Ectodermal cell (in vitro differentiated cells): Measurements from ENCODE around the gene PCGF6.

ENCODE experiments used
- H3K27ac ChIP-seq: 2 replicates; pipeline ENCODE4 v1.7.0; 2013; ENCODE audit warnings: mild to moderate bottlenecking, low read depth, low read length; ENCODE audit not compliant: insufficient read depth, poor library complexity, severe bottlenecking
- H3K27me3 ChIP-seq: 2 replicates; pipeline ENCODE4 v1.7.0; 2013; ENCODE audit warnings: mild to moderate bottlenecking, low read length; ENCODE audit not compliant: insufficient read depth, control insufficient read depth, poor library complexity, severe bottlenecking
- H3K36me3 ChIP-seq: one replicate; pipeline ENCODE4 v1.7.0; 2013; ENCODE audit warnings: low read length; ENCODE audit not compliant: control insufficient read depth, insufficient read depth
- H3K4me1 ChIP-seq: one replicate; pipeline ENCODE4 v1.7.0; 2013; ENCODE audit warnings: low read length; ENCODE audit not compliant: control insufficient read depth, insufficient read depth
- H3K4me3 ChIP-seq: 2 replicates; pipeline ENCODE4 v1.7.0; 2013; ENCODE audit warnings: low read depth, low read length, control low read depth; ENCODE audit not compliant: insufficient read depth
- H3K9me3 ChIP-seq: 2 replicates; pipeline ENCODE4 v1.7.0; 2013; ENCODE audit warnings: mild to moderate bottlenecking, low read length, moderate library complexity; ENCODE audit not compliant: control insufficient read depth
- WGBS, 2 experiments: methylation state at CpG; one replicate each; pipeline ENCODE4 v1.1.7; 2013; ENCODE audit warnings: missing lambda C conversion rate in 2 of 2; 5-methylcytosine and 5-hydroxymethylcytosine counted together

Gene PCGF6

GRCh38 chr10:103333934-103334520, 16.9 kb downstream of the PCGF6 start:
- WGBS, 2 experiments = no CpG with 5 or more reads among the region's 2 CpGs
- no peak overlapping the region for H3K27ac ChIP-seq
- peaks cover 36% of the 10 kb centered on the region for H3K36me3 ChIP-seq
- no peaks in the 10 kb centered on the region for H3K27me3 ChIP-seq
- H3K9me3 ChIP-seq = no peaks in the 10 kb centered on the region
- H3K4me3 ChIP-seq = no peak overlapping the region
- no peaks in the 10 kb centered on the region for H3K4me1 ChIP-seq

DNA sequence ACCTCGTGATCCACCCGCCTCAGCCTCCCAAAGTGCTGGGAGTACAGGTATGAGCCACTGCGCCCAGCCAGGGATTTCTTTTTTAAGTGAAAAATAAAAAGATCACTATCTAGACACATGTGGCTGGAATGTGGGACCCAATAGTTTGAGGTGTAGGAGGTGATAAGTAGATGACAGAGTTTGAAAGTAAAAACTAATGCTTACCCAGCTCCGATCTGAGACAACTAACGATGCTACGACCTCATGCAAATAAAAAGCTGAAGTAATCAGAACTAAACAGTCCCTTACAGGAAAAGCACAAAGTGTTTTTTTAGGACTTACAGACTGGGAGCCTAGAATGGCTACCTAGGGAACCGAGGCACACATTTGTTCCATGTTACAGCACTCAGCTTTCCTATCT, 23.0 kb downstream of the PCGF6 start:
- Histone ChIP-seq H3K4me3 (no peak overlapping the region), H3K9me3 (no peaks in the 10 kb centered on the region), H3K36me3 (peaks cover 38% of the 10 kb centered on the region), H3K4me1 (no peaks in the 10 kb centered on the region), H3K27me3 (no peaks in the 10 kb centered on the region), H3K27ac (no peak overlapping the region)
- 96% methylated on average over 7 of the region's 7 CpGs for WGBS, 2 experiments

DNA sequence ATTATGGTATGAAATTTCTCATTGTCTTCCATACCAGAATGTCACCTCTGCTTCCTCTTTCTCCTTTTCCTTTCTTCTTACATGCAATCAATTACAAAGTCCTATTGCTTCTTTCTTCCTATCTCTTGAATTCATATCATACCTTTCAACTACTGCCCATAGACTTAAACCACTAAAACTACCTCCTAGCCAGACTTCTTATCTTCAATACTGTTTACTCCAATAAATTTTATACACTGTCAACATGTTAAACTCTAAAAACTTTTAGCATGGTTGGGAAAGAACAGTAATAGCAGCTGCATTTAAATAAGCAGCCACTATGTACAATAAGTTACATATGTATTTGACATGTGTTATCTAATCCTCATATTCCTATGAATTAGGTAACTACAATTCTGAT, 34.9 kb downstream of the PCGF6 start:
- Histone ChIP-seq H3K4me3 (no peak overlapping the region), H3K27ac (no peak overlapping the region), H3K9me3 (no peaks in the 10 kb centered on the region), H3K4me1 (no peaks in the 10 kb centered on the region), H3K27me3 (no peaks in the 10 kb centered on the region), H3K36me3 (peaks cover 22% of the 10 kb centered on the region)

DNA sequence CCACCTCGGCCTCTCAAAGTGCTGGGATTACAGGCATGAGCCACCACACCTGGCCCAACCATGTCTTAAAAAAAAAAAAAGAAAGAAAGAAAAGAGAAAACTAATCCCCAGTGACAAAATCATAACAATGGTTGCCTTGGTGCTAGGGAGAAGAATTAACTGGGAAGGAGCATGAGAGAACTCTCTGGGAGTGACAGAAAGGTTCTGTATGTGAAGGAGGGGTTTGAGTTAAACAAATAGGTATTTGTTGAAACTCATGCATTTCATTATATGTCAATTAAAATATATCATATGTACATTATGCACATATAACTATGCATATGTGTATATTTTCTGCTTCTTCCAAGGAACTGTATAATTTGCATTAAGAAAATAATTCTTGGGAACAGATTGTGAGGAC, 40.7 kb downstream of the PCGF6 start:
- H3K27me3 ChIP-seq = no peaks in the 10 kb centered on the region
- WGBS, 2 experiments = 83 to 100% methylated on average over 1 of the region's 1 CpG
- no peaks in the 10 kb centered on the region for H3K4me1 ChIP-seq
- H3K9me3 ChIP-seq = no peaks in the 10 kb centered on the region
- H3K4me3 ChIP-seq = no peak overlapping the region
- no peak overlapping the region for H3K27ac ChIP-seq
- peaks cover 20% of the 10 kb centered on the region for H3K36me3 ChIP-seq

DNA sequence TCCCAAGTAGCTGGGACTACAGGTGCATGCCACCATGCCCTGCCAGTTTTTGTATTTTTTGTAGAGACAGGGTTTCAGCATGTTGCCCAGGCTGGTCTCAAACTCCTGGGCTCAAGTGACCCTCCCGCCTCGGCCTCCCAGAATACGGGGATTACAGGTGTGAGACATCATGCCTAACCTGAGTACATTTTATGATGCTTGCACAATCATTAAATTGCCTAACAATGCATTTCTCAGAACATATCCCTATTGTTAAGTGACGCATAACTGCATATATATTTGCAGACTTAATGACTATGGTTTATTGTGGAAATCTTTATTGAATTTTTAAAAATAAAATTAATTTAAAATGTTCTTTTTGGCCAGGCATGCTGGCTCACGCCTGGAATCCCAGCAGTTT, 43.3 kb downstream of the PCGF6 start:
- no peak overlapping the region for H3K27ac ChIP-seq
- H3K4me3 ChIP-seq = no peak overlapping the region
- no peaks in the 10 kb centered on the region for H3K4me1 ChIP-seq
- H3K27me3 ChIP-seq = no peaks in the 10 kb centered on the region
- WGBS, 2 experiments = 95% methylated on average over 5 of the region's 5 CpGs
- H3K36me3 ChIP-seq = peaks cover 16% of the 10 kb centered on the region
- H3K9me3 ChIP-seq = no peaks in the 10 kb centered on the region

GRCh38 chr10:103295374-103296015, 55.4 kb downstream of the PCGF6 start:
- no peaks in the 10 kb centered on the region for H3K9me3 ChIP-seq
- WGBS, 2 experiments = 90 to 100% methylated on average over 1 to 2 of the region's 2 CpGs
- H3K27ac ChIP-seq = no peak overlapping the region
- H3K4me1 ChIP-seq = no peaks in the 10 kb centered on the region
- no peaks in the 10 kb centered on the region for H3K36me3 ChIP-seq
- H3K4me3 ChIP-seq = no peak overlapping the region
- H3K27me3 ChIP-seq = no peaks in the 10 kb centered on the region

DNA sequence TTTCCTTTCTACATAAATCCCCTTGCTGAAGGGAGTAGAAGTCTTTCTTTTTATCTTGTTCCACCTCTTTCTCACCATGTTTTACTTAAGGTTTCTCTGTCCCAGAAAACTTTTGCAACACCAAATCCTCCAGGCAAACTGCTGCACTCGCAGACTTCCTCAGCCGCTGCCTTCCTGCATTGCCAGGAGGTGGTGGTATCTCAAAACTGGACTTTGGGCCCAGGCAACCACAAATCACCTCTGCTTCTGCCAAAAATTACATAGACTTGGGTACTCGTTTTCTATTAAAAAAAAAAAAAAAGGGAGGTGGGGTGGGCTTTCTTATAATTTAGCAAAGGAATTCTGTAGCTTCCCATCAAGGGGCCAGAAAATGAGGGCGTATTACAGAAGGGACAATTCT, 59.4 kb downstream of the PCGF6 start:
- H3K36me3 ChIP-seq = no peaks in the 10 kb centered on the region
- no peak overlapping the region for H3K27ac ChIP-seq
- 87 to 94% methylated on average over 4 of the region's 4 CpGs for WGBS, 2 experiments
- no peaks in the 10 kb centered on the region for H3K4me1 ChIP-seq
- H3K27me3 ChIP-seq = no peaks in the 10 kb centered on the region
- no peaks in the 10 kb centered on the region for H3K9me3 ChIP-seq
- H3K4me3 ChIP-seq = no peak overlapping the region

GRCh38 chr10:103287992-103288391, 62.9 kb downstream of the PCGF6 start:
- 93% methylated on average over 5 of the region's 5 CpGs for WGBS, 2 experiments
- H3K4me1 ChIP-seq = no peaks in the 10 kb centered on the region
- no peak overlapping the region for H3K4me3 ChIP-seq
- no peaks in the 10 kb centered on the region for H3K27me3 ChIP-seq
- no peaks in the 10 kb centered on the region for H3K36me3 ChIP-seq
- H3K27ac ChIP-seq = no peak overlapping the region
- no peaks in the 10 kb centered on the region for H3K9me3 ChIP-seq

DNA sequence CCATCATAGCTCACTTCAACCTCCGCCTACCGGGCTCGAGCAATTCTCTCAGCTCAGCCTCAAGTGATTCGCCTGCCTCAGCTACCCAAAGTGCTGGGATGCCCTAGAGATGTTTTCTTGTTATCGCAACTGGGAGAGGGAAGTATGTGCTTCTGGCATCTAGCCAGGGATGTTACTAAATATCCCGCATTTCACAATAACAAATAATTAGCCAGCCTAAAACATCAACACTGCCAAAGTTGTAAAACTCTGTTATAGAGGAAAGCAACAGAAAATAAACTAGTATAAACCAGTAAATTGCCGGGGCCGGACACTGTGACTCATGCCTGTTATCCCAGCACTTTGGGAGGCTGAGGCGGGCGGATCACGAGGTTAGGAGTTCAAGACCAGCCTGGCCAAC, 66.8 kb downstream of the PCGF6 start:
- Histone ChIP-seq H3K27ac (no peak overlapping the region), H3K36me3 (no peaks in the 10 kb centered on the region), H3K27me3 (peaks cover 8% of the 10 kb centered on the region), H3K4me3 (no peak overlapping the region), H3K9me3 (no peaks in the 10 kb centered on the region), H3K4me1 (no peaks in the 10 kb centered on the region)
- WGBS, 2 experiments = 83 to 90% methylated on average over 10 to 11 of the region's 11 CpGs

DNA sequence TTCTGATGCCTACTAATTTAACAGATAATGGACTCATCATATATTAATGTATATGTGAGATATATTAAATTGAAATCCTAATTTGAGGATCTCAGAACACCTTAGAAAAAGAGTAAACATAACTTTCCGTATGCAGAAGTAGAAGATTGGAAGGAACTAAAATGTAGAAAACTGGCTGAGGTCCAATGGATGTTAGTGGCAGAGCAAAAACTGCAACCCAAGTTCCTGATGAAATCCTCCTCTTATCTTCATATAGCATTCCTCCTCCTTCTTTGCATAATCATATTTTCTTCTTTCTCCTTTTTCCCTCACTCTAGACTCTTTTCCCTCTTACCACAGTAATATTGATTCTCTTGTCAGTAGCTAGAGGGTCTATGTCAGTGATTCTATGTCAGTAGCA, 68.0 kb downstream of the PCGF6 start:
- WGBS, 2 experiments = 86 to 90% methylated on average over 1 of the region's 1 CpG
- Histone ChIP-seq H3K4me3 (no peak overlapping the region), H3K27me3 (peaks cover 20% of the 10 kb centered on the region), H3K27ac (no peak overlapping the region), H3K9me3 (no peaks in the 10 kb centered on the region), H3K36me3 (no peaks in the 10 kb centered on the region), H3K4me1 (peaks cover 8% of the 10 kb centered on the region)
